ENCODE data around the gene STX2. TPM values are rescaled to one million over a fixed set of nuclear protein-coding genes. Genes with fewer than 3 reads are reported as not detected.

Gene STX2
- polyA plus RNA-seq, 1 donor (not counting 4 experiments of a cell fraction or from before 2014, with no cell fraction given), result 24.1 TPM

GRCh38 chr12:130765186-130765659 lies 73.8 kb downstream of the STX2 start:
- Histone ChIP-seq H3K27ac (ENCODE audit: control insufficient read depth, insufficient read depth, low read length) (no peak overlapping the region), H3K9ac (ENCODE audit: control insufficient read depth, extremely low read depth, insufficient read depth, low read length) (no peak overlapping the region), H3K9me3 (ENCODE audit: control insufficient read depth, low read depth, low read length) (peaks cover 17% of the 10 kb centered on the region), H3K4me1 (ENCODE audit: control insufficient read depth, extremely low read depth, insufficient read depth, low read length) (peaks cover 14% of the 10 kb centered on the region), H3K4me3 (ENCODE audit: control insufficient read depth in 2 of 3, extremely low read depth in 1 of 3, insufficient read depth in 2 of 3, low read depth in 1 of 3, low read length in 3 of 3) (no peak overlapping the region), H3K9me1 (ENCODE audit: control insufficient read depth, extremely low read depth, insufficient read depth, low read length) (no peaks in the 10 kb centered on the region), H3K27me3 (ENCODE audit: control insufficient read depth, extremely low read depth, insufficient read depth, low read length) (peaks cover 3% of the 10 kb centered on the region), H3K36me3 (ENCODE audit: control insufficient read depth in 2 of 2, extremely low read depth in 1 of 2, insufficient read depth in 2 of 2, low read length in 2 of 2) (no peaks in the 10 kb centered on the region), H3K79me2 (ENCODE audit: control insufficient read depth, insufficient read depth, low read length) (no peaks in the 10 kb centered on the region), H3K4me2 (ENCODE audit: control insufficient read depth, extremely low read depth, insufficient read depth, low read depth, low read length) (no peak overlapping the region), H2AFZ (ENCODE audit: control insufficient read depth, low read length) (no peak overlapping the region), H4K20me1 (ENCODE audit: control insufficient read depth, extremely low read depth, insufficient read depth, low read length) (no peaks in the 10 kb centered on the region)
- no peak for FAIRE-seq
- no peak for DNase-seq (ENCODE audit: low read depth, low spot score)
- dilution Hi-C loops (cut with MboI; ENCODE audit: extremely low pct_ligation_motif_present, low sequenced_read_pairs), result no loop called here
- TF ChIP-seq EZH2 (IDR thresholded peaks at IDR 0.05; ENCODE audit: low read length) (no peak), CTCF (optimal IDR thresholded peaks at IDR 0.05 in 1 of 3, IDR thresholded peaks at IDR 0.05 in 1 of 3, conservative IDR thresholded peaks at IDR 0.05 in 1 of 3; ENCODE audit: extremely low read depth in 1 of 3, insufficient read depth in 2 of 3, low read length in 3 of 3) (no peak)

GRCh38 chr12:130764475-130765185 lies 74.4 kb downstream of the STX2 start:
- Histone ChIP-seq H4K20me1 (ENCODE audit: control insufficient read depth, extremely low read depth, insufficient read depth, low read length) (no peaks in the 10 kb centered on the region), H3K27me3 (ENCODE audit: control insufficient read depth, extremely low read depth, insufficient read depth, low read length) (peaks cover 3% of the 10 kb centered on the region), H3K4me1 (ENCODE audit: control insufficient read depth, extremely low read depth, insufficient read depth, low read length) (peaks cover 14% of the 10 kb centered on the region), H3K9ac (ENCODE audit: control insufficient read depth, extremely low read depth, insufficient read depth, low read length) (no peak overlapping the region), H3K27ac (ENCODE audit: control insufficient read depth, insufficient read depth, low read length) (no peak overlapping the region), H3K36me3 (ENCODE audit: control insufficient read depth in 2 of 2, extremely low read depth in 1 of 2, insufficient read depth in 2 of 2, low read length in 2 of 2) (no peaks in the 10 kb centered on the region), H3K4me2 (ENCODE audit: control insufficient read depth, extremely low read depth, insufficient read depth, low read depth, low read length) (no peak overlapping the region), H3K9me1 (ENCODE audit: control insufficient read depth, extremely low read depth, insufficient read depth, low read length) (no peaks in the 10 kb centered on the region), H3K4me3 (ENCODE audit: control insufficient read depth in 2 of 3, extremely low read depth in 1 of 3, insufficient read depth in 2 of 3, low read depth in 1 of 3, low read length in 3 of 3) (no peak overlapping the region), H3K79me2 (ENCODE audit: control insufficient read depth, insufficient read depth, low read length) (no peaks in the 10 kb centered on the region), H3K9me3 (ENCODE audit: control insufficient read depth, low read depth, low read length) (peaks cover 17% of the 10 kb centered on the region), H2AFZ (ENCODE audit: control insufficient read depth, low read length) (no peak overlapping the region)
- TF ChIP-seq EZH2 (IDR thresholded peaks at IDR 0.05; ENCODE audit: low read length) (no peak), CTCF (optimal IDR thresholded peaks at IDR 0.05 in 1 of 3, IDR thresholded peaks at IDR 0.05 in 1 of 3, conservative IDR thresholded peaks at IDR 0.05 in 1 of 3; ENCODE audit: extremely low read depth in 1 of 3, insufficient read depth in 2 of 3, low read length in 3 of 3) (no peak)
- DNase-seq (ENCODE audit: low read depth, low spot score), result no peak
- dilution Hi-C loops (cut with MboI; ENCODE audit: extremely low pct_ligation_motif_present, low sequenced_read_pairs), result no loop called here
- FAIRE-seq, result peak; percentile 70
